Measurements from ENCODE around the gene ASB3.

DNA sequence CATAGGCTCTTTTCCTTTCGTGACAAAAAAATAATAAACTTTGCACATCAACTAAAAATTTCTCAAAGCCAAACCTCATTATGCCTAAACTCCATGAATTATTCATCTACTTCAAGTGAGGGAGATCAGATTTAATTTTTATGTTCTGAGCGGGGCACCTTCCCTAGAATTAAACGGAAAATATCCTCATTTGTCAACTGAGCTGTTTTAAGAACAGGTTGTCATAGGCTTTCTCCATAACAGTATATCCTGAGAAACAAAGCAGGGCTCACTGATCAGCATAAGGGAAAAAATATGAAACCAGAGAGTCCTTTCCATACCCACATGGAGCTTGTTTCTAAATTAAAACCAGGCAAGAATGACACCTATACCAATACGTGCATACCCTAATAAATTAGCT is 150.6 kb downstream of the ASB3 start:
- no peak for TF ChIP-seq CTCF (IDR thresholded peaks at IDR 0.05; ENCODE audit: low read length)
- no peak for TF ChIP-seq EZH2 (optimal IDR thresholded peaks at IDR 0.05; ENCODE audit: low read depth, low read length)
- TF ChIP-seq EZH2phosphoT487 (IDR thresholded peaks at IDR 0.05; ENCODE audit: low read length) = no peak

Data from MM.1S (cell line).